Measurements from ENCODE around the gene KMT2D.

KMT2D gene

GRCh38 chr12:49051373-49051764 lies 9.2 kb downstream of the KMT2D start:
- no peak for DNase-seq (ENCODE audit: extremely low spot score)
- CTCF ChIA-PET: interaction anchor here (1.0 kb wide), 2 partner anchors 9 to 31 kb away, joined by 3 read pairs; no protein-coding TSS in a partner anchor
- POLR2A ChIA-PET: interaction anchor here (0.6 kb wide), 1 partner anchor 16 kb away, joined by 5 read pairs; no protein-coding TSS in a partner anchor
- no peak for TF ChIP-seq CTCF (IDR thresholded peaks at IDR 0.05; ENCODE audit: control extremely low read depth, extremely low read depth, low read depth, missing control alignments)

- ChIA-PET POLR2A (interaction anchor here (0.6 kb wide), 1 partner anchor 16 kb away, joined by 5 read pairs; no protein-coding TSS in a partner anchor), CTCF (interaction anchor here (0.9 to 2.2 kb wide), 5 partner anchors 8 to 56 kb away, joined by 3 to 6 read pairs (median 3); no protein-coding TSS in a partner anchor)
- no peak for TF ChIP-seq CTCF (IDR thresholded peaks at IDR 0.05; ENCODE audit: control extremely low read depth, extremely low read depth, low read depth, missing control alignments)
- no peak for DNase-seq (ENCODE audit: extremely low spot score)
These were observed 9.9 kb downstream of the KMT2D start for GRCh38 chr12:49050507-49051372.

DNA sequence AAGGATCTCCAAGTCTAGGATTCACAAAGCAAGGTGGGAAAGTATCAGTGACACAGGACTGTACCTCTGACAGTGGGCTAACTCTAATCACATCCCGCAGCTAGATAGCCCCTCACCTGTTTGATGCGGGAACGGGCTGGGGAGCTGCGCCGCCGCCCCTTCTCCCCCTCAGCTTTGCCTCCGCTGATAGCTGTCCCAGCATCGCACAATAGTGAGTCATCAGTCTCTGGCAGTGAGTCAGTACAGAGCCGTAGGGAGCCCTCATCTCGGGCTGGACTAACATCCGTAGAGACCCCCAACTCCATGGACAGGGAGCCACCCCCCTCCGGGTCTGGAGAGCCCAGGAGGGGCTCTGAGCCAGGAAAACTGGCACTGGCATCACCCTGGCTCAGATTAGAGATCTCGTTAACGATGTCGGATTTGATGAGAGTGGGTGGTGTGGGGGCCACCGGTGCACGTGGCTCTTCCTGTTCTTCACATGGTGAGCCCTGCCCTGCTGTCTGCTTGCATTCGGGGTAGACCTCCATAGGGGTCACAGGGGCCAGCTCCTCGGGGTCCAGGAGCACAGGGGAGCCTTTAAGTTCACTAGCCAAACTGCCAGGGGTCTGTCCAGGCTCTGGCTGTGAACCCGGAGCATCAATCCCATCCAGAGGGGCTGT lies 10.9 kb downstream of the KMT2D start:
- DNase-seq (ENCODE audit: extremely low spot score): no peak
- ChIA-PET CTCF (interaction anchor here (1.1 to 2.2 kb wide), 2 partner anchors 12 to 14 kb away, joined by 3 to 6 read pairs; no protein-coding TSS in a partner anchor), POLR2A (no interaction called here)
- TF ChIP-seq CTCF (IDR thresholded peaks at IDR 0.05; ENCODE audit: control extremely low read depth, extremely low read depth, low read depth, missing control alignments): no peak

DNA sequence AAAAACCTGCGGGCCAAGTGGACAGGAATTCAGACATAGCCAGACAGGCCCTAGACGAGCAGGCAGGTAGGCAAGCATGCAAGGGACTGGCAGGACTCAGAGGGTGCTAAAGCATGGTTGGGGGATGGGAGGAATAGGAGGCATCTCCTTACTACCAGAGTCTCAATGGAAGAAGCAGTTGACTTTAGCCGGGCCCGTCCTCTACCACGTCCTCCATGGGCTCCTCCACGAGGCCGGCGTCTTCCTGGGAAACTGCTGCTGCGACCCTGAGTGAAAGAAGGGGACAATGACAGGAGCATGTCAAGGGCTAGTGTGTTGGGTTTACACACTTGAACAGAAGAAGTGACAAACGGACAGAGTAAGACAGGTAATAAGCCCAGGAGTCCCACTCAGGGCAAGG lies 11.6 kb downstream of the KMT2D start:
- CTCF ChIA-PET: interaction anchor here (1.0 to 2.2 kb wide), 8 partner anchors 10 to 61 kb away, joined by 3 to 11 read pairs (median 4); no protein-coding TSS in a partner anchor
- no peak for TF ChIP-seq CTCF (IDR thresholded peaks at IDR 0.05; ENCODE audit: control extremely low read depth, extremely low read depth, low read depth, missing control alignments)
- POLR2A ChIA-PET: no interaction called here
- DNase-seq (ENCODE audit: extremely low spot score): no peak

DNA sequence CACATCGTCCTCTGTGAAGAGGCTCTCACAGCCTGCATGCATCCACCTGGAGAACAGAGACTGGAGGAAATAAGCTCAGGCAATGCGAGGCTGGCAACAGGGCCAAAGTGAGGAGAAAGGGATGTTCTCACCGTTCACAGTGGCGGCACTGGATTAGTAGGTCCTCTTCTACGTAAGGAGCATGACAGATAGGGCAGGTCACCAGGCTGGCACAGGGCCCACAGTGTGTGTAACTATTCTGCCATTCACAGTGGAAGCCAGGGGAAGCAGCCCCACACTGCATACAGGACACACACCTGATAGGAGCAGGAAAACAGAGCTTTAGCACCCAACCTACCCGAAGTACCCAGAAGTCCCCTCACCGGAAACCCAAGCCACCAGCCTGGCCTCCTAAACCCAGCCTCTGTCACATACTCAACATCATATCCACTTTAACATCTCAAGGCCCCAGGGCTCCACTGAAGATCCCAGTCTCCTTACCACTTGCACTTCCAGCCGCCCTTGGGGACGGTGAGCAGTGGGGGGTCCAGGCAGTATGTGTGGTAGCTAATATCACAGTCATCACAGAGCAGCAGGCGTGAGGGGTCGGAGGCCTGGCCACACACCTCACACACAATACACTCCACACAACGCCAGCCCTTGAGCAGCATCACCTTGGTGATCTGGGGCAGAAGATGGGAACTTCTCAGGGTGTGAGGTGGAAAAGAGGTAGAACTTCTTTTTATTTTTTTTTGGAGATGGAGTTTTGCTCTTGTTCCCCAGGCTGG lies 14.3 kb downstream of the KMT2D start:
- ChIA-PET POLR2A (interaction anchor here (0.7 kb wide), 1 partner anchor 85 kb away, joined by 7 read pairs; the partner anchor contains the start of gene TUBA1B), CTCF (interaction anchor here (1.1 to 12.3 kb wide), 6 partner anchors 9 to 52 kb away, joined by 3 to 203 read pairs (median 6); no protein-coding TSS in a partner anchor)
- DNase-seq (ENCODE audit: extremely low spot score): no peak
- no peak for TF ChIP-seq CTCF (IDR thresholded peaks at IDR 0.05; ENCODE audit: control extremely low read depth, extremely low read depth, low read depth, missing control alignments)

Data from GM10248 (cell line).